Skin epidermis (tissue), 12 donors: Measurements from ENCODE around the gene ZBP1.

Experiments
- H3K27ac ChIP-seq, 21 experiments: fragments of 200-600 bp; sonication (generic) in 11 of 21; one replicate each; pipeline ENCODE4 v1.5.0; 2020; ENCODE audit warnings: mild to moderate bottlenecking in 3 of 21, inconsistent platforms in 2 of 21, moderate library complexity in 2 of 21
- H3K4me3 ChIP-seq, 7 experiments: fragments of 200-600 bp; sonication (generic) in 2 of 7; one replicate each; pipeline ENCODE4 v1.5.0; 2020; ENCODE audit warnings: inconsistent platforms in 2 of 7, mild to moderate bottlenecking in 2 of 7, moderate library complexity in 1 of 7

ZBP1 gene

GRCh38 chr20:57566803-57567459 lies 53.3 kb downstream of the ZBP1 start:
- Histone ChIP-seq H3K27ac (no peak overlapping the region), H3K4me3 (no peak overlapping the region)

- Histone ChIP-seq H3K4me3 (no peak overlapping the region), H3K27ac (no peak overlapping the region)
These were observed 53.8 kb downstream of the ZBP1 start for GRCh38 chr20:57566399-57566798.

DNA sequence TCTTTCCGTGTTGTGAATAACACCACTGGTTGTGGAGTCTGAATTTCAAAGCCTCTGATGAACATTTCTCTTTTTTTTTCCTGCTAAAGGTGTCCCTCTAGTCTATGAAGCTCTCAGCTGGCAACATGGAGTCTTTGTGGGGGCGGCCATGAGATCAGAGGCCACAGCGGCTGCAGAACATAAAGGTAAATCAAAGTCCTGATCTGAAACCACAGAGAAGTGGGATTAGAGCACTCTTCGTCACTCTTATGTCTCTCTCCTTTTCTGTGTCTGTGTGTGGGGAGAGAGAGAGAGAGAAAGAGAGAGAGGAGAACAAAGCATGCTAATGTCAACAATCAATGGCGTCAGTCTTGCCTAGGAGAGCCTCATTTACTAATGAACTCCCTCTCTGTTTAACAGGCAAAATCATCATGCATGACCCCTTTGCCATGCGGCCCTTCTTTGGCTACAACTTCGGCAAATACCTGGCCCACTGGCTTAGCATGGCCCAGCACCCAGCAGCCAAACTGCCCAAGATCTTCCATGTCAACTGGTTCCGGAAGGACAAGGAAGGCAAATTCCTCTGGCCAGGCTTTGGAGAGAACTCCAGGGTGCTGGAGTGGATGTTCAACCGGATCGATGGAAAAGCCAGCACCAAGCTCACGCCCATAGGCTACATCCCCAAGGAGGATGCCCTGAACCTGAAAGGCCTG lies 55.1 kb downstream of the ZBP1 start:
- H3K27ac ChIP-seq: no peak overlapping the region
- no peak overlapping the region for H3K4me3 ChIP-seq

- Histone ChIP-seq H3K4me3 (no peak overlapping the region), H3K27ac (no peak overlapping the region)
These were observed 55.9 kb downstream of the ZBP1 start for GRCh38 chr20:57564180-57564802.

- no peak overlapping the region for H3K4me3 ChIP-seq
- H3K27ac ChIP-seq: no peak overlapping the region
These were observed 56.7 kb downstream of the ZBP1 start for GRCh38 chr20:57563522-57563921.

DNA sequence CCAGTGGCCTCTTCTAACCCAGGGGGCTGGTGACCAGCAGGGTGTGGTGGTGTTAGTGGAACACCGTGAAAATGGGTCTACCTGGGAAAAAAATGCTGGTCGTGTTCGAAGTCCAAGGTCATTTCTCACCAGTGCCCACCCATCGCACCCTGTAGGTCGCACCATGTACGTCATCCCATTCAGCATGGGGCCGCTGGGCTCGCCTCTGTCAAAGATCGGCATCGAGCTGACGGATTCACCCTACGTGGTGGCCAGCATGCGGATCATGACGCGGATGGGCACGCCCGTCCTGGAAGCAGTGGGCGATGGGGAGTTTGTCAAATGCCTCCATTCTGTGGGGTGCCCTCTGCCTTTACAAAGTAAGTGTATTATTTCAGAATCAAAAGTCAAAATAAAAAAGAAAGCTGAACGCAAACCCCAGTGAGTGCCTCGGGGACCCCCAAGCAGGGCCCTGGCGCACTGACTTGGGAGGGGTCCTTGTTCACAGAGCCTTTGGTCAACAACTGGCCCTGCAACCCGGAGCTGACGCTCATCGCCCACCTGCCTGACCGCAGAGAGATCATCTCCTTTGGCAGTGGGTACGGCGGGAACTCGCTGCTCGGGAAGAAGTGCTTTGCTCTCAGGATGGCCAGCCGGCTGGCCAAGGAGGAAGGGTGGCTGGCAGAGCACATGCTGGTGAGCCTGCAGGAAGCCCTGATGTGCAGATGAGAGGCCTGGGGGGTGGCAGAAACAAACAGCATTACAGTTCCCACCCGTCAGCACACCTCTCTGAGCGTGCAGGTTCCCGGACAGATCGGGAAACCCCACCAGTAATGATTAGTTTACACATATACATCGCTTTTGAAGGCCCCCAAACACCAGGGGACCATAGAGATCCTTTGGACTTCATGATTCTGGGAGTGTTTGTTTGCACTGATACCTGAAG lies 57.4 kb downstream of the ZBP1 start:
- Histone ChIP-seq H3K4me3 (no peak overlapping the region), H3K27ac (no peak overlapping the region)

DNA sequence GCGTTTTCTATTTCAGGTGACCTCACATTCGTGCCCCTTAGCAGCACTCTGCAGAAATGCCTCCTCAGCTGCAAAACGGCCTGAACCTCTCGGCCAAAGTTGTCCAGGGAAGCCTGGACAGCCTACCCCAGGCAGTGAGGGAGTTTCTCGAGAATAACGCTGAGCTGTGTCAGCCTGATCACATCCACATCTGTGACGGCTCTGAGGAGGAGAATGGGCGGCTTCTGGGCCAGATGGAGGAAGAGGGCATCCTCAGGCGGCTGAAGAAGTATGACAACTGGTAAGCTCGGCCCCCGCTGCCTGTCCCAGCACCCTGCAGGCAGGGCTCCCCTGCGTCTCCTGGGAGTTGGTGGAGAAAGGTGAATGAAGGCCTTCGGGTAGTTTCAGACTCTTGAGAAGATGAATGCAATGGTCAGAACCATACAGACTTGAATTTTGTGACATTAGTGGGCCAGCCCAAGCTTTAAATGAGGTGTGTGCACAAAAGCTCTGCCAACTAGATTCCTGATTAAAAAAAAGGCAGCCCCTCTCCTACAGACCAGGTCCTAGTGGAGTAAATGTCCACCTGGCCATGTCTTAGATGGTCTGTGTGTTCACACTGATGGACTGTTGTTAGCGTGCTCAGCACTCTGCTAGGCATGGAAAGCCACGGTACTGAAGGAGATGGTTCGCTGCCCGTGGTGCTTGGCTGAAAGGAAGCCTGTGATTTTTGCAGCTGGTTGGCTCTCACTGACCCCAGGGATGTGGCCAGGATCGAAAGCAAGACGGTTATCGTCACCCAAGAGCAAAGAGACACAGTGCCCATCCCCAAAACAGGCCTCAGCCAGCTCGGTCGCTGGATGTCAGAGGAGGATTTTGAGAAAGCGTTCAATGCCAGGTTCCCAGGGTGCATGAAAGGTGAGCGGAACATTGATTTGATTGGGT lies 58.6 kb downstream of the ZBP1 start:
- Histone ChIP-seq H3K4me3 (no peak overlapping the region), H3K27ac (no peak overlapping the region)

DNA sequence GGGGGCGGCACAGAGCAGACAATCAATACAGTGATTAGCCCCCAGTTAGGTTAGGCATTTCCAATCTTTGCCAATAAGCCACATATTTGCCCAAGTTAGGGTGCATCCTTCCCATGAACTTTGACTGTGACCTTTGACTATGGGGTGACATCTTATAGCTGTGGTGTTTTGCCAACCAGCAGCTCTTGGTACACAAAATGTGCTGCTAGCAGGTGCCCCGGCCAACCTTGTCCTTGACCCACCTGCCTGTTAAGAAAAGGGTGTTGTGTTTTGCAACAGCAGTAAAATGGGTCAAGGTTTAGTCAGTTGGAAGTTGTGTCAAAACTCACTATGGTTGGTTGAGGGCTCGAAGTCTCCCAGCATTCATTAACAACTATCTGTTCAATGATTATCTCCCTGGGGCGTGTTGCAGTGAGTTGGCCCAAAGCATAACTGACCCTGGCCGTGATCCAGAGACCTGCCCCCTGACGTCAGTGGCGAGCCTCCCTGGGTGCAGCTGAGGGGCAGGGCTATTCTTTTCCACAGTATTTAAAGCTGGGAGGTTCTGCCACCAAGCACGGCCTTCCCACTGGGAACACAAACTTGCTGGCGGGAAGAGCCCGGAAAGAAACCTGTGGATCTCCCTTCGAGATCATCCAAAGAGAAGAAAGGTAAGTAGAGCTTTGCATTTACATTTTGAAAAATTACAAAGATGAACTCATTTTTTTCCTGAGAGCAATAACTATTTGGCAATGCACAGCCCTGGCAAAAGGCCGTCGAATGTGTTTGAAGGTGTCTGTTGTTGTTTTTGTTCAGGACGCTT lies 59.5 kb downstream of the ZBP1 start, which contains the start of gene PCK1:
TSS of gene PCK1 (plus strand) at position 557 of the 802 bp plus-strand sequence. CDS start 302 bp downstream, outside the sequence.
- Histone ChIP-seq H3K4me3 (no peak within 1 kb of the TSS), H3K27ac (no peak within 1 kb of the TSS)

- Histone ChIP-seq H3K27ac (no peak overlapping the region), H3K4me3 (no peak overlapping the region)
These were observed 60.3 kb downstream of the ZBP1 start for GRCh38 chr20:57559658-57560553.

DNA sequence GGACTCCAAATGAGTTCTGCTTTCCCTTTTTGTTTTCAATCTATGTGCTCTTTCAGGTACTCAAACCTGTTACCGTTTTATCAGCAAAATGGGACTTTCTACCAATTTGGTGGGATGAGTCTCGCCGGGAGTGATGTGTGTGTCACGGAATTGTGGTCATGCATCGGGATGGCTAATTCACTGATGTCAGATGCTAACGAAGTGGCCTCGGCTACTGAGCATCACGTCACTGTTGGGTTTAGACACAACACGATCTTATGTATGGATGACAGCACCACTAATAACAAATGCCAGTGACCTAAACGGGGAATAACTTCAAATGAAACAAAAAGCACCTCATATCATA lies 61.0 kb downstream of the ZBP1 start:
- Histone ChIP-seq H3K4me3 (no peak overlapping the region), H3K27ac (no peak overlapping the region)

DNA sequence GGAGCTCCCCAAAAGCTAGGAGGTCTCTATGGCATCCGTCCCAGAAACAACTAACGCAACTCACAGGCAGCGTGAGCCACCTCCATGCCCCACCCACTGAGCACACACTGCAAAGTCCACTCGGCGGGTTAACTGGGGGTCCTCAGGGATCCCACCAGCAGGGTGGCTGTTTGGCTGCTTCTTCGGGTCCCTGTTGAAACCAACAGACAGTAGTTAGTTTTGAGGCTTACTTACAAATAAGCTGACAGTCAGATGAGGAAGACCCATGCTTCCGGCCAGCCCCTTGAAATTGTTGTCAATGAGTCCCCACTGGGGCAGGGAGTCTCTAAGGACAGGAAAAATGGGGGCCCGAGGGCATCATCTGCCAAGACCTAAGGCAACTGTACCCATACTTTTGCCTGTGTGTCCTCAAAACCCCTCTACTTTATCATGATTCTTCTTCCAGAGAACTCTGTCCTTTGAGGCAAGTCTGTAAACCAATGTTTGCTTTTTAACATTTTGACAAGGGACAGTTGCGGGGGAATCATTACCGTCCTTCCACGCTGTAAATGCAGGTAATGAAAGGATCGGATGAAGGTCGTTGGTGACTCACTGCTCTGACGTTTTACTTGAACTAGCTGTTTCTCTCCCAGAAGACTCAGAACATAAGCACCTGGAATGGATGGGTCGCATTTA lies 61.5 kb downstream of the ZBP1 start:
- Histone ChIP-seq H3K4me3 (no peak overlapping the region), H3K27ac (no peak overlapping the region)

- Histone ChIP-seq H3K27ac (no peak overlapping the region), H3K4me3 (no peak overlapping the region)
These were observed 62.2 kb downstream of the ZBP1 start for GRCh38 chr20:57557926-57558613.

DNA sequence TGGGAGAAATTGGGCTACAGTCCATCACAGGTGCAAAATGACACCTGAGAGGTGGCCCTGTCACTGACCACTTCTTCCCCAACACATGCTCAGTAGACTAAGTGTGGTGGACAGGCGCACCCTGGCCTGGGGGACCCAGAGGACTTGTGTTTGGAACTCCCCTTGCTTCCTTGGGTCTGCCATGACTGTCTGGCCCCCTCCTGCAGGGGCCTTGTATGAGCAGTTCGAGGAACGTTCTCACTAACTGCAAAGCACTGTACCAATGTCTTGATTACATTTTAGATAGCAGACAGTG lies 63.3 kb downstream of the ZBP1 start:
- H3K27ac ChIP-seq: no peak overlapping the region
- no peak overlapping the region for H3K4me3 ChIP-seq

GRCh38 chr20:57555457-57556184 lies 64.6 kb downstream of the ZBP1 start:
- Histone ChIP-seq H3K4me3 (no peak overlapping the region), H3K27ac (no peak overlapping the region)
